A673 (cell line): ENCODE measurements around the gene FBN3.

ENCODE experiments used
- CTCF ChIP-seq: fragments of 300-800, 200-600 bp; sonication (generic); conservative IDR thresholded peaks from 2 replicates; pipeline ENCODE4 v1.5.1; 2017; ENCODE audit warnings: low read depth, mild to moderate bottlenecking, antibody characterized with exemption, low read length, moderate library complexity, mixed read lengths
- EZH2 ChIP-seq: fragments of 200-600 bp; sonication (generic); IDR thresholded peaks from 2 replicates; pipeline ENCODE4 v1.6.1; 2017; ENCODE audit warnings: borderline replicate concordance, low read depth, mild to moderate bottlenecking, mixed read lengths, antibody characterized with exemption, low read length; ENCODE audit not compliant: poor library complexity, severe bottlenecking

- TF ChIP-seq CTCF (no peak), EZH2 (no peak)
These were observed 17.9 kb downstream of the FBN3 start for GRCh38 chr19:8131517-8131916.
